Ureter (tissue), 1 donor: ENCODE results near the gene TEX14. TPM values are rescaled to one million over a fixed set of nuclear protein-coding genes. Genes with fewer than 3 reads are reported as not detected.

Experiments
- total RNA-seq: library from RNA; stranded (reverse); gene quantifications from one replicate; pipeline ENCODE4 v1.2.4, GENCODE V29; 2023
- donor health status: DM: yes; HTN: yes; CAD: no.

The TEX14 gene
- total RNA-seq, 1 donor from 2014 or later = 0.55 TPM

Other genes with a start within 250 kb of the TEX14 start
- 0.18 TPM for gene HSF5, start 203.6 kb downstream of the TEX14 start, total RNA-seq
- 76.4 TPM for gene MTMR4, start 177.4 kb downstream of the TEX14 start, total RNA-seq
- gene RAD51C, start 557 bp upstream of the TEX14 start, total RNA-seq = 16.3 TPM
- gene PPM1E, start 63.8 kb upstream of the TEX14 start, total RNA-seq = 0.39 TPM